T-helper 1 cell treated with Interleukin-12 subunit alpha and Interleukin-12 subunit beta and Interleukin-4 antibody, amounts not matched to agents 30 μg/mL and 1 μg/mL, for 36 hours (primary cell): Measurements from ENCODE around the gene ZBTB16.

Experiments used
- H3K27ac Mint-ChIP-seq: one replicate; pipeline ENCODE4 v1.8.0; 2021; ENCODE audit warnings: mild to moderate bottlenecking, mixed read lengths
- H3K27me3 Mint-ChIP-seq: one replicate; pipeline ENCODE4 v1.8.0; 2021; ENCODE audit warnings: low read depth, mixed read lengths
- H3K36me3 Mint-ChIP-seq: one replicate; pipeline ENCODE4 v1.8.0; 2021; ENCODE audit warnings: low read depth, mixed read lengths
- H3K4me1 Mint-ChIP-seq: one replicate; pipeline ENCODE4 v1.8.0; 2021; ENCODE audit warnings: low read depth, mixed read lengths
- H3K4me3 Mint-ChIP-seq: one replicate; pipeline ENCODE4 v1.8.0; 2021; ENCODE audit warnings: mild to moderate bottlenecking, moderate library complexity, mixed read lengths
- H3K9me3 Mint-ChIP-seq: one replicate; pipeline ENCODE4 v1.8.0; 2021; ENCODE audit warnings: mixed read lengths

ZBTB16 gene

DNA sequence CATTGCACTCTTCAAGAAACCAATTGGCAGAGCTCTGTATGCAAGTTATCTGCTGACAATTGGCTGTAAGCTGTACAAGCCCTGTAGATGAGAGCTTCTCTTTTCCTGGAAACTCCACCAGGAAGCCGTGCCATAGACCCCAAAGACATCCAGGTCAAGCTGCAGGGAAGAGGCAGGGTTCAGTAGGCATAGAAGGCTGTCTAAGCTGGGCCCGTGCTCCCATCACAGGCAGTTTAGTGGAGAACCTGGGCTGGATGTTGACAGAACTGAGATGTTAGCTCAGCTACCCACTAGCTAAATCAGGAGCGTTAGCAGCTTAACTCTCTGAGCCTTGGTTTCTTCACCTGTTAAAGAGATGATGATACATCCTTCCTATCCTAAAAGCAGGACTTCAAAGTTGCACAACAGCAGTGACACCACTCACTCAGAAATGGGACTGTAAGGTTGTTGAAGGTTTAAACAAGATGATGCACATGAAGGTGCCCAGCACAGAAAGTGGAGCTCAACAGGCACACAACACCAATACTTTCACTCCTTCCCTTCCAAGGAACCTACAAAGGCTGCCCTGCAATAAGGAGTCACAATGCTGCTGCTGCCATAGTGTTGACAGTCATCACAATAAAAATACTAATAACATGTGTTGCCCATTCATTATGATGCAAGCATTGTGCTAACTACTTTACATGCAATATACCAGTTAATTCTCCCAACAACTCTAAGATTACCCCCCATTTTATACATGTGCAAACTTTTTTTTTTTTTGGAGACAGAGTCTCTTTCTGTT, 115.4 kb downstream of the ZBTB16 start:
- Mint-ChIP-seq H3K27ac (no peak overlapping the region), H3K4me1 (peaks cover 44% of the 10 kb centered on the region)

DNA sequence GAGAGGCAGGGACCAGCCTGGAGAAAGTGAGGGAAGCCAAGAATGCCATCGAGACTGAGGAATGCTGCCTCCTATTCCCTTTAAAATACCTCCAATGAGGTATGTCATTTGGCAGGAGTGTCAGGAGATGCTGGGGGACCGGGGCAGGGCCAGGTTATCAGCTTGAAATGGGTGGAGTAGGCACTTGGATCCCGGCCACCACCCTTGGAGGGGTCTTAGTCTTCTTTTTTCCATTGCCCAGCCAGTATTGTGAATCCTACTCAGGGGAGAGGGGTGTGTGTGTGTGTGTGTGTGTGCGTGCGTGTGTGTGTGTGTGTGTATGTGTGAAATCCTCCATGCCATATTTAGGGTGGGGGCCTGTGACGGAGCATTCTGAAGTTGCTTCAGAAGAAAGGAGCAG, 116.2 kb downstream of the ZBTB16 start:
- no peak overlapping the region for H3K4me3 Mint-ChIP-seq
- H3K36me3 Mint-ChIP-seq, result no peaks in the 10 kb centered on the region
- H3K27me3 Mint-ChIP-seq, result peaks cover 17% of the 10 kb centered on the region
- peak overlapping the region; percentile 59 for H3K27ac Mint-ChIP-seq
- peaks cover 52% of the 10 kb centered on the region for H3K4me1 Mint-ChIP-seq
- H3K9me3 Mint-ChIP-seq, result no peaks in the 10 kb centered on the region

More for the DNA sequence above, 115.4 kb downstream of the ZBTB16 start:
- Mint-ChIP-seq H3K36me3 (no peaks in the 10 kb centered on the region), H3K9me3 (no peaks in the 10 kb centered on the region), H3K27me3 (peaks cover 17% of the 10 kb centered on the region), H3K4me3 (no peak overlapping the region)

DNA sequence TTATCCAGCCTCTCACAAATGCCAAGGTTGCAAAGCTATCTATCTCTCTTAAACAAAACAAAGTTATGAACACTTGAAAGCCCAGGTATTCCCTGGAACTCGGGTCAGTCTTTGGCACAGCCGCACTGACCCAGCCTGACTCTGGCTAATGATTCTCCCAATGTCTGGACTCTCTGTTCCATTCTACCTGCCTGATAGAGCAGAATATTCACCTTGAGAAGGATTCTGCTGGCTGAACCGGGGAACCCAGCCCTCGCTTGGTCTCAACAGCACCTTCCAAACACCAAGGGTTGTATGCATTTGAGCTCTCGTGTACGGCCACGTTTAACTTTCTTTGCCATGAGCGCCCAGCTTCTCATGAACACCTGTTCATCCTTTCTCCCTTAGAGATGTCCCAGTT, 116.8 kb downstream of the ZBTB16 start:
- no peaks in the 10 kb centered on the region for H3K36me3 Mint-ChIP-seq
- peaks cover 17% of the 10 kb centered on the region for H3K27me3 Mint-ChIP-seq
- H3K27ac Mint-ChIP-seq, result no peak overlapping the region
- no peak overlapping the region for H3K4me3 Mint-ChIP-seq
- H3K9me3 Mint-ChIP-seq, result no peaks in the 10 kb centered on the region
- peaks cover 55% of the 10 kb centered on the region for H3K4me1 Mint-ChIP-seq

DNA sequence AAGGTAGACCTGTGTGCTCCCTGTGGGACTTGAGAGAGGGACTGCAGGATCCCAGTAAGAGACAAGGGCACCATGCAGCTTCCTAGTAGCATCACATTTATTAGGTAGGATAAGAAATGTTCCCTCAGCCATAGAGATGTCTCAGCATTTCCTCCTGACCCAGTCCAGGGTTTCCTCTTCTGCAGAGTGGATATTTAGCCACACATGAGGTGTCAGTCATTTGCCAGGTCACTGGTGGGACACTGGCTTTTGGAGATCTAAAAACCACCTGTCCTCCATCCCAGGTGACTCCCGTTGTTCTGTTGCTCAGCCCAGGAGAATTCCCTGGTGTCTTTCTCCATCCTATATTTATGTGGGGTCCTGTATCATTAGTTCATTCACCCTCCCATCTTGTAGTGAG, 119.1 kb downstream of the ZBTB16 start:
- H3K36me3 Mint-ChIP-seq, result no peaks in the 10 kb centered on the region
- peak overlapping the region; percentile 3 for H3K4me3 Mint-ChIP-seq
- peaks cover 55% of the 10 kb centered on the region for H3K4me1 Mint-ChIP-seq
- peaks cover 14% of the 10 kb centered on the region for H3K27me3 Mint-ChIP-seq
- no peaks in the 10 kb centered on the region for H3K9me3 Mint-ChIP-seq
- H3K27ac Mint-ChIP-seq, result no peak overlapping the region

DNA sequence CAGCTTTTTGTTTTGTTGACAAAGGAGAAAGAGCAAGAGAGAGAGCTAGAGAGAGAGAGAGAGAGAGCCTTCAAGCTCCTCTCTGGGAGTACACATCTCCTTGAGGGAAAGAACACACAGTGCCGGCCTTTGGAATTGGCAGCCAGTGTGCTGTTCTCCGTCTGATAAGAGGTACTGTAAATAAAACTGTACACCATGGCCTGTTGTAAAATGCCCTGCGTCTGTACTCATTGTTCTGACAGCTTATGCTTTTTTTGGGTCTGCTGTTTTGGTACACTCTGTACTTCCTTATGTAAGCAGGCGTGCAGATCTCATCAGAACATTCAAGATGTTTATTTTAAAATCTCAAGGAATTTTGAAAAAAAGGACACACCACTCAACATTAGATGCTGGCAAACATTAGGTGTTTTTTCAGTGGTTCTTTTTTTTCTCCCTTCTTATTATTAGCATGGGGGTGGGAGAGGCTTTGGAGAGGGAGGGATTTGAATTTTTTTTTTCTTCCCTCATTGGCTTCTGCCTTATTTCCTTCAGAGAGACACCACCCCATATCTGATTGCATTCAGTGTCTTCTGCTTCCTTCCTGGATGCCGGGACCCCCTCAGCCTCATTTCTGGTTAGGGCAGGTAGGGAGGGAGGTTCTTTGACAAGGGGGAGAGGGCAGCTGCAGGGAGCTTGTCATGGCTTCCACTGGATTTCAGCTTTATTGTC, 119.9 kb downstream of the ZBTB16 start:
- H3K9me3 Mint-ChIP-seq, result no peaks in the 10 kb centered on the region
- no peaks in the 10 kb centered on the region for H3K36me3 Mint-ChIP-seq
- no peak overlapping the region for H3K27ac Mint-ChIP-seq
- peak overlapping the region; percentile 3 for H3K4me3 Mint-ChIP-seq
- peaks cover 53% of the 10 kb centered on the region for H3K4me1 Mint-ChIP-seq
- H3K27me3 Mint-ChIP-seq, result peaks cover 14% of the 10 kb centered on the region

DNA sequence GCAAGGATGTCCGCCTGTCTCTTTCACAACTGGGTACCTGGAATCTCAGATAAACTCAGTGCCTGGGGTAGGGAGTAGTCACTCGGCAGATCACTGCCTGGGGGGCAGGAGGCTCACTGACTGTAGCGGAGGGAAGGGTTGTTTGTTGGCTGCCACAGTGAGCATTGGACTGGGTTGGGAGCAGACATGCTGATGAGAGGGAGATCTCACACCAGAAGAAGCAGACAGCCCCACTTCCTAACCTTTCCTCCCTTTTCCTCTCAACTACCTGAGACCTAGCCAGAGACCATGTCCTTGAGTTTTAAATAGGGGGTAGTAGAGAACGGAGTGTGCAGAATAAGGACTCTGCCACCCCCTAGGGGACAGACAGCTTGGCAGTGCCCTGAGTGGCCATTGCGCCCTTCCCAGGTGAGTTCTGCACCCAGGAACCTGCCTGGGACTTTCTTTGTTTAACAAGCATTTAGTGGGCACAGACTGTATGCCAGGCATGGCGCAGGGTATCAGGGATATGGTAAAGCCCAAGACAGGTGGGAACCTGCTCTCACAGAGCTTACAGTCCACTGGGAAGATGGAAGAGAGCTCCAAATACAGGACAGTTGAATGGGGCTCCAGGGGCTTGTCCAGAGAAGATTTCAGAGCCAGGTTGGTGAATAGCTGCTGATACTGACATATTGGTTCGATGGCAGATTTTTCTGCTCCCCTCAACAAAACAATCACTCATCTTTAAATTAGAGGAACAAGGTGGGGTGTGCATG, 121.0 kb downstream of the ZBTB16 start:
- H3K9me3 Mint-ChIP-seq, result no peaks in the 10 kb centered on the region
- peaks cover 56% of the 10 kb centered on the region for H3K4me1 Mint-ChIP-seq
- no peaks in the 10 kb centered on the region for H3K36me3 Mint-ChIP-seq
- H3K27me3 Mint-ChIP-seq, result peaks cover 11% of the 10 kb centered on the region
- no peak overlapping the region for H3K27ac Mint-ChIP-seq
- no peak overlapping the region for H3K4me3 Mint-ChIP-seq

DNA sequence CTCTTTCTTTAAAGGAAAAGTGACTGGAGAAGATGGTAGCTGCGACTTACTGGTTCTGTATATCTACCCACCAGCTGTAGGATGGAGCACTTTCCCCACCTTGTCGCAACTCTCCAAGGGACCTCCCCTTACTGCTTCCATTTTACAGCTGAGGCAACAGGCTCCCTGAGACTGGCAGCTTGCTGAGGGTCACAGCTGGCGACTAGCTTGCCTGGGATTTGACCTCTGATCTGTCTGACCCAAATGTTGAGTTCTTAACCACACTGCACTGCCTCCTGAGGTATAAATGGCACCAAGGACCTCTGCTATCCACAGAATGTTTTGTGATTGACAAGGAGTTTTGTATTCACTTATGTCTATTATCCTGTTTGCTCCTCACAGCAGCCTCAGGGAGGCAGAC, 121.7 kb downstream of the ZBTB16 start:
- peaks cover 60% of the 10 kb centered on the region for H3K4me1 Mint-ChIP-seq
- no peak overlapping the region for H3K4me3 Mint-ChIP-seq
- peaks cover 4% of the 10 kb centered on the region for H3K27me3 Mint-ChIP-seq
- H3K36me3 Mint-ChIP-seq, result peaks cover 2% of the 10 kb centered on the region
- no peak overlapping the region for H3K27ac Mint-ChIP-seq
- H3K9me3 Mint-ChIP-seq, result no peaks in the 10 kb centered on the region

DNA sequence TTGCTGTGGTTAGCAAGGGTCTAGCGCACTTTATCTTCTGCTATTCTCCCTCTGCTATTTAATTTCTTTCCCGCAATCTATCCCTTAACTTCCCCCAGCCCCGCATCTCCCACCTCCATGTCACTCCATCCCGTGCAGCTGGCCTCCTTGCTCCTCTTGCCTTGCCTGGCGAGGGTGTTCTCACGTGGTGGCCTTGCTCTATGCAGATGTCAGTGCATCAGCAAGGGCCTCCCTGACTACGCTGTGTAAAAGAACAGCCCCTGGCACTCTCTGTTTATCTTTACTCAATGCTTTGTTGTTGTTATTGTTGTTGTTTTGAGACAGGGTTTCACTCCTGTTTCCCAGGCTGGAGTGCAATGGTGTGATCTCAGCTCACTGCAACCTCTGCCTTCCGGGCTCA, 122.2 kb downstream of the ZBTB16 start:
- peak overlapping the region; percentile 47 for H3K27ac Mint-ChIP-seq
- H3K4me3 Mint-ChIP-seq, result no peak overlapping the region

DNA sequence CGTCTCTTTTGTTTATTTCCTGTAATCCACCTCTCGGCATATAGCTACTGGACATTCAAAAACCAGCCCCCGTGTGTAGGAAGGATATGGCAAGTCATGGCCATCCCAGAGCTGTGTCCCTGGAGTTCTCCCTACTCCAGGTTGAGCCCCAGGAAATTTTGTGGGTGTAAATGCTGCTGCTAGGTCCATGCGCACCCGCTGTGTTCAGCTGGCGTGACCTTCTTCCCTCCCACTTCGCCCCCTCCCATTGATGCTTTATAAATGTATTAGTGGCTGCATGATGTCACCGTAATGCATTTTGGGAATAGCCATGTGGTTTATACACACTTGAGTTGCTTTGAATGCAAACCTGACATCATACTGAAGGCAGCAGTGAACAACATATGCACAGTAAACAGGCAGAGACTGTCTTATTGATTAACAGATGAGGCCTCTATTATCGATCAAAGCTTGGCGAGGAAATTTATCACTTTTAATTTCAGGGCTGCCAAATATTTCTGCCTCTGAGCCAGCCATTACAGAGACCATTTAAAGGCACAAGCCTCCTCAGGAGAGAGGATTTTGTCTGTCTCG, 123.0 kb downstream of the ZBTB16 start:
- Mint-ChIP-seq H3K9me3 (no peaks in the 10 kb centered on the region), H3K4me1 (peaks cover 71% of the 10 kb centered on the region)

More for the DNA sequence above, 122.2 kb downstream of the ZBTB16 start:
- Mint-ChIP-seq H3K4me1 (peaks cover 63% of the 10 kb centered on the region), H3K9me3 (no peaks in the 10 kb centered on the region), H3K27me3 (no peaks in the 10 kb centered on the region), H3K36me3 (peaks cover 3% of the 10 kb centered on the region)

DNA sequence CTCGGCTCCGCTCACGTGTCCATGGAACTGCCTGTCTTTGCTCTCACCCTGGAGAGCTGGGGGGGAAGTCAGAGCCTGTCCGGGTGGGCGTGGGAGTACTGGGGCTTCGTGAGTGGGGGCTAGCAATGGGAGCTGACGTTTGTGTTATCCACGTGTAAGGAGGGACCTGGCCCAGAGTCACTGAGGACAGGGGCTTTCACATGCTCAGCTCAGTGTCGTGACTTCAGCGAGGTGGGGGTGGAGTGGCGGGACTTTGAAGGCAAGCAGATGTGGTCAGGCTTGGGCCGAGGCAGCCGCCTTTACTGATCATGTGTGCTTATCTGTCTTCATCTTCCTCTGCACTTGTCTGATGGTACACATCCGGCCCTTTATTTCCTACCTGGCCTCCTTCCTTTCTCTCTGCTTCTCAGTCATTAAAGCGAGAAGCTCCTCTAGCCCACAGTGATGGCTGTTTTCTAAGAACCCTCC, 123.6 kb downstream of the ZBTB16 start:
- Mint-ChIP-seq H3K27me3 (no peaks in the 10 kb centered on the region), H3K4me1 (peaks cover 73% of the 10 kb centered on the region), H3K36me3 (peaks cover 3% of the 10 kb centered on the region), H3K27ac (peak overlapping the region; percentile 91), H3K9me3 (no peaks in the 10 kb centered on the region), H3K4me3 (peak overlapping the region; percentile 46)

More for the DNA sequence above, 123.0 kb downstream of the ZBTB16 start:
- peaks cover 3% of the 10 kb centered on the region for H3K36me3 Mint-ChIP-seq
- H3K4me3 Mint-ChIP-seq, result peak overlapping the region; percentile 46
- H3K27me3 Mint-ChIP-seq, result no peaks in the 10 kb centered on the region
- peak overlapping the region; percentile 91 for H3K27ac Mint-ChIP-seq

DNA sequence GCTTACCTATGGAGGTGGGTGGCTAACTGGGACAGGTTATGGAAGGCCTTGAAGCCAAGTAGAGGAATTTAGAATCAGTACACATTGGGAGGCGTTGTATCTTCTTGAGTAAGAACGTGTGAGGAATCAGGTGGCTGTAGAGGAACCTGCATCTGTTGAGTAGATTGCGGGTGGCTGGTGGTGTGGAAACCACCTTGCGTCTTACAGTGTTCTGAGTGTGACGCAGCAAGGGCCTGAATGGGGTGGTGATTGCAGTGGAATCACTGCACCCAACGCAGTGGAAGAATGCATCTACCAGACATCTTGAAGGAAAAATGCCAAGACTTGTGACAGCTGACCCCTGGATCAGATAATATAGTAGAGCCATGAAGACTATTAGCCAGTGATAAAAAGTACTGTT, 125.9 kb downstream of the ZBTB16 start:
- H3K36me3 Mint-ChIP-seq, result peaks cover 5% of the 10 kb centered on the region
- peaks cover under 1% of the 10 kb centered on the region for H3K9me3 Mint-ChIP-seq
- H3K27ac Mint-ChIP-seq, result no peak overlapping the region
- H3K4me1 Mint-ChIP-seq, result peaks cover 64% of the 10 kb centered on the region
- no peak overlapping the region for H3K4me3 Mint-ChIP-seq
- peaks cover 3% of the 10 kb centered on the region for H3K27me3 Mint-ChIP-seq

DNA sequence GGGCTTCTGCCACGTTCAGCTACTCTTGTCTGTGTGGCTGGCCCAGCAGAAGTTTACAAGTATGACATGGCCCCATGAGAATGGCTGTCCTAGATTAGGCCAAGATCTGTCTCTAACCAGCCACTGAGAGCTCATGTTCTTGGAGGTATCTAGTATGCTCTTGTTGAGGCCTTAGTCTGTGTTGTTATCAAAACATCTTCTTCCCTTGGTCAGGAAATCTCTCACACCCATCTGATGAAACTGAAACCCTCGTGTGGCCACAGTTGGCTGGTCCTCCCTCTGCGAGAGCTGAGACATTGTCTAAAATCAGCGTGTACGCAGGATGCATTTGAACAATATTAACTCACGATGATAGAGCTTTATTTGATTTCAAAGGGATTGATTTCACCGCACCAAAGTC, 127.7 kb downstream of the ZBTB16 start:
- Mint-ChIP-seq H3K36me3 (peaks cover 11% of the 10 kb centered on the region), H3K4me3 (no peak overlapping the region), H3K27me3 (peaks cover 3% of the 10 kb centered on the region), H3K4me1 (peaks cover 51% of the 10 kb centered on the region), H3K27ac (no peak overlapping the region), H3K9me3 (peaks cover 9% of the 10 kb centered on the region)

DNA sequence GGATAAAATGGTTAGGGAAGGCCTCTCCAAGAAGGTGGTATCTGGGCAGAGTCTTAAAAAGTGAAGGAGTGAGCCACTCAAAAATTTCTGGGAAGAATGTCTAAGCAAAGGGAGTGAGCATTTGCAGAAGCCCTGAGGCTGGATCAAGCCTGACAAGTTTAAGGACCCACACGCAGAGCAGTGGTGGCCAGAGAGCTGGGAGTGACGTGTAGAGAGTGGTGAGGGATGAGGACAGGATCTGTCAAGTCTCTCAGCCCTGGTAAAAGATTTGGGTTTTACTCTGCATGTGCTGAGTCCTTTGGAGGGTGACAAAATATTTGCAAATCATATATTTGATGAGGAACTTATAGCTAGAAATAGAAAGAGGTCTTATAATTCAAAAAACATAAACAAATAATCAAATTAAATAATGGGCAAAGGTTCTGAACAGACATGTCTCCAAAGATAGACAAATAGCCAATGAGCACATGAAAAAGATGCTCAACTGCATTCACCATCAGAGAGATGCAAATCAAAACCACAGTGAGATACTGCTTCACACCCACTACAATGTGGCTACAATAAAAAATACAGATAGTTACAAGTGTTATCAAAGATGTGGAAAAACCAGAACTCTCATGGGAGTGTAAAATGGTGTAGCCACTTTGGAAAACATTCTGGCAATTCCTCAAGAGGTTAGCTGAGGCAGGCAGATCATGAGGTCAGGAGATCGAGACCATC, 129.5 kb downstream of the ZBTB16 start:
- H3K36me3 Mint-ChIP-seq, result peaks cover 11% of the 10 kb centered on the region
- H3K4me3 Mint-ChIP-seq, result no peak overlapping the region
- H3K4me1 Mint-ChIP-seq, result peaks cover 33% of the 10 kb centered on the region
- no peak overlapping the region for H3K27ac Mint-ChIP-seq
- H3K9me3 Mint-ChIP-seq, result peaks cover 9% of the 10 kb centered on the region
- peaks cover 6% of the 10 kb centered on the region for H3K27me3 Mint-ChIP-seq

DNA sequence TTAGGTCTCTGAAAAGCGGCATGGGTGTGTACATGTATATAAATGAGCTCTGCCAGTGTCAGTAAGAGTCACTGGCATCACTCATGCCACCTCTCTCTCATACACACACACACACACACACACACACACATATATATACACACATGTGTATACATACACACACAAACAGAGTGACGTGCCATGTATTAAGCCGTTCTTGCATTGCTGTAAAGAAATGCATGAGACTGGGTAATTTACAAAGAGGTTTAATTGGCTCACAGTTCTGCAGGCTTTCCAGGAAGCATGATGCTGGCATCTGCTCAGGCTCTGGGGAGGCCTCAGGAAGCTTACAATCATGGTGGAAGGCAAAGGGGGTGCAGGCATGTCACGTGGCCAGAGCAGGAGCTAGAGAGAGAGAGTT, 131.1 kb downstream of the ZBTB16 start:
- Mint-ChIP-seq H3K27me3 (peaks cover 6% of the 10 kb centered on the region), H3K4me3 (no peak overlapping the region), H3K9me3 (peaks cover 9% of the 10 kb centered on the region), H3K27ac (no peak overlapping the region), H3K36me3 (peaks cover 11% of the 10 kb centered on the region), H3K4me1 (peaks cover 24% of the 10 kb centered on the region)
